A549 (cell line): ENCODE measurements around the gene PRKAG3. TPM values are rescaled to one million over a fixed set of nuclear protein-coding genes. Genes with fewer than 3 reads are reported as not detected.

Experiments used
- ATAC-seq, 2 experiments: fragments of 200-7000 bp in 1 of 2; fragments of >200 bp in 1 of 2; cut with Nextera tagmentation in 1 of 2; cut with Tn5 transposase in 1 of 2; 3 replicates each; pipeline versions ENCODE4 v1.8.0 to v1.9.1; 2018 to 2020; ENCODE audit warnings: mild to moderate bottlenecking in 1 of 2, moderate library complexity in 1 of 2
- CTCF ChIA-PET: fragments of 300-600 bp; sonication (Branson Sonifier 250); formaldehyde crosslinking; extraction: SDS; loops from one replicate; lab custom pipeline; 2021; ENCODE audit warnings: antibody characterized with exemption, inconsistent platforms; lab: Yijun Ruan, JAX
- POLR2A ChIA-PET: fragments of 350-600 bp; formaldehyde crosslinking; extraction: SDS; loops from one replicate; lab custom pipeline; 2021; ENCODE audit warnings: antibody characterized with exemption, inconsistent platforms; lab: Yijun Ruan, JAX
- DNase-seq, 2 experiments: peaks; one replicate each; pipeline versions ENCODE4 v3.0.0 to v3.0.0-alpha.2; 2011 to 2016; ENCODE audit warnings: low read depth in 1 of 2, low spot score in 1 of 2
- FAIRE-seq: peaks from 2 replicates; lab custom pipeline; 2011; peaks lifted over from hg19 to GRCh38; lab: Jason Lieb, UNC
- H3K27ac ChIP-seq, 2 experiments: fragments of >200 bp; sonication (Bioruptor Twin); formaldehyde crosslinking; 3 replicates each; pipeline ENCODE4 v1.5.1; 2016 to 2017
- H3K4me1 ChIP-seq: fragments of >200 bp; sonication (Bioruptor Twin); formaldehyde crosslinking; 3 replicates; pipeline ENCODE4 v1.6.1; 2016
- H3K4me2 ChIP-seq: fragments of >200 bp; sonication (Bioruptor Twin); formaldehyde crosslinking; 3 replicates; pipeline ENCODE4 v1.6.1; 2016
- H3K4me3 ChIP-seq: fragments of >200 bp; sonication (Bioruptor Twin); formaldehyde crosslinking; 3 replicates; pipeline ENCODE4 v1.5.1; 2016
- H3K9me3 ChIP-seq: fragments of >200 bp; sonication (Bioruptor Twin); formaldehyde crosslinking; 3 replicates; pipeline ENCODE4 v1.6.1; 2016
- ATOH8 ChIP-seq: fragments of 250-450 bp; sonication (Bioruptor Pico); IDR thresholded peaks from 2 replicates; pipeline ENCODE4 v1.5.0; 2020; ENCODE audit warnings: low read depth, mild to moderate bottlenecking, moderate library complexity
- BHLHE40 ChIP-seq: IDR thresholded peaks from 2 replicates; pipeline ENCODE4 v1.6.1; 2012; ENCODE audit warnings: low read depth, low read length, inconsistent platforms
- CBX2 ChIP-seq: fragments of 200-600 bp; sonication (generic); IDR thresholded peaks from 2 replicates; pipeline ENCODE4 v1.6.1; 2016; ENCODE audit warnings: low read depth, mild to moderate bottlenecking, borderline replicate concordance
- CEBPB ChIP-seq, 2 experiments: fragments of >200 bp in 1 of 2; sonication (Bioruptor Twin) in 1 of 2; formaldehyde crosslinking in 1 of 2; IDR thresholded peaks; 2 replicates each; pipeline ENCODE4 v1.6.1; 2012 to 2016
- CHD2 ChIP-seq: fragments of 150-350 bp; IDR thresholded peaks from 2 replicates; pipeline ENCODE4 v1.6.1; 2014; ENCODE audit warnings: low read length; ENCODE audit not compliant: partially characterized antibody
- CHD4 ChIP-seq: fragments of 200-600 bp; sonication (generic); IDR thresholded peaks from 2 replicates; pipeline ENCODE4 v1.6.1; 2016; ENCODE audit warnings: antibody characterized with exemption, mild to moderate bottlenecking, borderline replicate concordance
- EHF ChIP-seq: fragments of 250-450 bp; sonication (Bioruptor Pico); IDR thresholded peaks from 2 replicates; pipeline ENCODE4 v1.5.0; 2020; ENCODE audit warnings: mild to moderate bottlenecking
- EHMT2 ChIP-seq: fragments of 200-600 bp; sonication (generic); IDR thresholded peaks from 2 replicates; pipeline ENCODE4 v1.6.1; 2016; ENCODE audit warnings: antibody characterized with exemption, low read depth, mild to moderate bottlenecking, moderate library complexity
- ESRRA ChIP-seq: fragments of 150-350 bp; IDR thresholded peaks from 2 replicates; pipeline ENCODE4 v1.6.1; 2014; ENCODE audit warnings: mild to moderate bottlenecking, low read length, borderline replicate concordance
- FOSB ChIP-seq: fragments of 250-450 bp; sonication (Bioruptor Pico); IDR thresholded peaks from 2 replicates; pipeline ENCODE4 v1.5.0; 2020; ENCODE audit warnings: mild to moderate bottlenecking, moderate library complexity
- FOXS1 ChIP-seq: fragments of 250-450 bp; sonication (Bioruptor Pico); IDR thresholded peaks from 2 replicates; pipeline ENCODE4 v1.5.0; 2020; ENCODE audit warnings: mild to moderate bottlenecking, moderate library complexity
- HMGXB4 ChIP-seq: fragments of 250-450 bp; sonication (Bioruptor Pico); IDR thresholded peaks from 2 replicates; pipeline ENCODE4 v1.5.0; 2021; ENCODE audit warnings: mild to moderate bottlenecking, moderate library complexity, borderline replicate concordance
- HOXB13 ChIP-seq: fragments of 250-450 bp; sonication (Bioruptor Pico); IDR thresholded peaks from 2 replicates; pipeline ENCODE4 v1.5.0; 2020; ENCODE audit warnings: low read depth, mild to moderate bottlenecking, moderate library complexity
- HOXB5 ChIP-seq: fragments of 250-450 bp; sonication (Bioruptor Pico); IDR thresholded peaks from 2 replicates; pipeline ENCODE4 v1.5.0; 2020; ENCODE audit warnings: mild to moderate bottlenecking, moderate library complexity
- JUN ChIP-seq, 2 experiments: fragments of >200 bp; sonication (Bioruptor Twin); formaldehyde crosslinking; IDR thresholded peaks; 2 replicates in 1 of 2; 3 replicates in 1 of 2; pipeline ENCODE4 v1.6.1; 2016 to 2017
- JUNB ChIP-seq: fragments of >200 bp; sonication (Bioruptor Twin); formaldehyde crosslinking; IDR thresholded peaks from 2 replicates; pipeline ENCODE4 v1.6.1; 2016
- KDM1A ChIP-seq: fragments of 200-600 bp; sonication (generic); IDR thresholded peaks from 2 replicates; pipeline ENCODE4 v1.6.1; 2016; ENCODE audit warnings: low read depth, mild to moderate bottlenecking
- KDM5A ChIP-seq: fragments of 200-600 bp; sonication (generic); IDR thresholded peaks from 2 replicates; pipeline ENCODE4 v1.6.1; 2016; ENCODE audit warnings: antibody characterized with exemption, mild to moderate bottlenecking
- MAX ChIP-seq: IDR thresholded peaks from 2 replicates; pipeline ENCODE4 v1.6.1; 2012
- PBX3 ChIP-seq: IDR thresholded peaks from 2 replicates; pipeline ENCODE4 v1.6.1; 2012
- PHF8 ChIP-seq: fragments of 200-600 bp; sonication (generic); IDR thresholded peaks from 2 replicates; pipeline ENCODE4 v1.6.1; 2016; ENCODE audit warnings: low read depth, mild to moderate bottlenecking, antibody characterized with exemption, moderate library complexity, borderline replicate concordance
- POLR2A ChIP-seq: IDR thresholded peaks from 2 replicates; pipeline ENCODE4 v1.6.1; 2012; ENCODE audit warnings: mild to moderate bottlenecking, low read length
- RAD21 ChIP-seq, 2 experiments: fragments of >200 bp in 1 of 2; sonication (Bioruptor Twin) in 1 of 2; formaldehyde crosslinking in 1 of 2; IDR thresholded peaks in 1 of 2; conservative IDR thresholded peaks in 1 of 2; 2 replicates in 1 of 2; 3 replicates in 1 of 2; pipeline ENCODE4 v1.6.1; 2012 to 2018; ENCODE audit warnings: inconsistent platforms in 1 of 2
- RCOR1 ChIP-seq: fragments of 150-350 bp; IDR thresholded peaks from 2 replicates; pipeline ENCODE4 v1.6.1; 2014; ENCODE audit warnings: antibody characterized with exemption, low read length, low read depth
- RFX5 ChIP-seq: fragments of 450-650 bp; IDR thresholded peaks from 2 replicates; pipeline ENCODE4 v1.7.1; 2014; ENCODE audit warnings: antibody characterized with exemption, mild to moderate bottlenecking, moderate library complexity
- SMC3 ChIP-seq: fragments of >200 bp; sonication (Bioruptor Twin); formaldehyde crosslinking; IDR thresholded peaks from 3 replicates; pipeline ENCODE4 v1.6.1; 2018; ENCODE audit warnings: inconsistent platforms
- ZC3H11A ChIP-seq: fragments of 450-650 bp; IDR thresholded peaks from 2 replicates; pipeline ENCODE4 v1.6.1; 2014; ENCODE audit warnings: antibody characterized with exemption, mild to moderate bottlenecking
- ZFP36 ChIP-seq: fragments of 450-650 bp; IDR thresholded peaks from 2 replicates; pipeline ENCODE4 v1.6.1; 2014; ENCODE audit warnings: borderline replicate concordance; ENCODE audit not compliant: partially characterized antibody
- ZNF302 ChIP-seq: fragments of 250-450 bp; sonication (Bioruptor Pico); IDR thresholded peaks from 2 replicates; pipeline ENCODE4 v1.9.0; 2021; ENCODE audit warnings: inconsistent platforms, mild to moderate bottlenecking, moderate library complexity
- WGBS: methylation state at CpG from one replicate; pipeline ENCODE4 v1.1.6; 2017; ENCODE audit errors: missing lambda C conversion rate; 5-methylcytosine and 5-hydroxymethylcytosine counted together
- polyA plus RNA-seq, 4 experiments: library from polyadenylated mRNA; depleted of rRNA in 3 of 4; stranded (reverse); fragments of >200 nt; fragmentation: RNase III in 1 of 4; extraction: RNeasy Plus Mini Kit Qiagen cat#74134 plus additional on column Dnase treatment in 1 of 4; gene quantifications; 2 replicates in 3 of 4; 3 replicates in 1 of 4; pipeline ENCODE4 v1.2.3, GENCODE V29; 2011 to 2017
- TF ChIP-seq, protein P1 (sequence below): fragments of >200 bp; sonication (Bioruptor Twin); formaldehyde crosslinking; IDR thresholded peaks from 2 replicates; pipeline ENCODE4 v1.6.1; 2016
- TF ChIP-seq, protein P2 (sequence below): IDR thresholded peaks from 2 replicates; pipeline ENCODE4 v1.6.1; 2012; ENCODE audit warnings: low read depth, borderline replicate concordance

Gene PRKAG3
- polyA plus RNA-seq, 2 of the 4 experiments (the other 2 are of a cell fraction): not detected

DNA sequence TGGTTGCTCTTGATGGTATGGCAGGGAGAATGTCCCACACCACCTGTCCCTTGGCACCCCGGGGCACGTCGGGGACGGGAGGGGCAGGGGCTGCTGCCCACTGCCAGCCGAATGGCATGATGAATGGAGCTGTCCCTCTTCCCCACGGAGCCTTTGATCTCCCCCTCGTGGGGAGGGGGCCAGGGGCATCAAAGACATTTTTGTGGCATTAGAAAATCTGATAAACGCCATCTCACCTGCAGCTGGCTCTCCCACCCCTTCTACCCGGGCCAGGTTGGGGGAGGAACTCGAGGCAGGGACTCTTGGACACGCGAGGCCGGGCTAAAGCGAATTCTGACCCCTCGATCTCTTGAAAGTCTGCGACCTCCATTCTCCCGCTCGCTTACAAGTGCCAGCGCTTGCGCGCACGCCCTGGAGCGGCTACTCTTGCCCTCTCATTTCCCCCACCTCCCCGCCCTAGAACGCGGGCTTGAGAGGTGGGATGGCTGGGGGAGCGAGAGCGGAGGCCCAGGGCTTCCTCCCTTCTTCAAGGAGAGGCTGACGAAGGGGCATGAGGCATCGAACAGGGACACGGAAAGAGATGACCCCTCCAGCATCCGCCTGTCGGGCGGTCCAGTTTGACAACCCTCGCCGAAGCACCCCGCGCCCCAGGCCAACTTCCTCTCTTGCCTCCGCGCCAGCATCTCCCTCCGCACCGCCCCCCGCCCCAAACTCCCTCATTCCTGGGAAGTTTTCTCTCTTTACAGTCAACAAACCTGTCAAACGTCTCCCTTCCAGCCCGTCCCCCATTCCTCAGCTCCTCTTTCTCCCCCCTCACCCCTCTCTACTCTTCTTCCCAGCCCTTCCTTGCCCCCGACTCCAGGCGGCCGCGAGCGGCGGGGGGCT, 27.3 kb upstream of the PRKAG3 start:
- DNase-seq (no peak), ATAC-seq (no peak)
- H3K27ac ChIP-seq: peak overlapping the region; percentile 45 to 81; a peak in 4 of 6 replicates
- CTCF ChIA-PET: interaction anchor here (0.5 to 8.0 kb wide), 9 partner anchors 11 to 601 kb away, joined by 3 to 70 read pairs (median 5); no protein-coding TSS in a partner anchor
- H3K9me3 ChIP-seq: no peaks in the 10 kb centered on the region
- H3K4me3 ChIP-seq: peak overlapping the region; percentile 64
- WGBS: 71% methylated on average over 46 of the region's 51 CpGs
- H3K4me1 ChIP-seq: peaks cover 37% of the 10 kb centered on the region
- TF ChIP-seq HMGXB4: no peak
- TF ChIP-seq EHMT2: no peak
- TF ChIP-seq KDM5A: no peak
- TF ChIP-seq, protein P1, sequence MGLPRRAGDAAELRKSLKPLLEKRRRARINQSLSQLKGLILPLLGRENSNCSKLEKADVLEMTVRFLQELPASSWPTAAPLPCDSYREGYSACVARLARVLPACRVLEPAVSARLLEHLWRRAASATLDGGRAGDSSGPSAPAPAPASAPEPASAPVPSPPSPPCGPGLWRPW: no peak
- TF ChIP-seq KDM1A: no peak
- no peak for TF ChIP-seq MAX
- TF ChIP-seq CHD4: no peak
- TF ChIP-seq RAD21 (conservative IDR thresholded peaks at IDR 0.05 in 1 of 2, IDR thresholded peaks at IDR 0.05 in 1 of 2): no peak
- TF ChIP-seq EHF (CRISPR knock-in tag): no peak
- TF ChIP-seq POLR2A: no peak
- no peak for TF ChIP-seq CEBPB (IDR thresholded peaks at IDR 0.05)
- TF ChIP-seq JUNB: no peak
- no peak for TF ChIP-seq ZNF302
- no peak for TF ChIP-seq FOXS1 (CRISPR knock-in tag)
- TF ChIP-seq CHD2: no peak
- TF ChIP-seq, all 56 proteins: peak for 0
- POLR2A ChIA-PET: no interaction called here
- H3K4me2 ChIP-seq: peak overlapping the region; percentile 100
- FAIRE-seq: no peak

DNA sequence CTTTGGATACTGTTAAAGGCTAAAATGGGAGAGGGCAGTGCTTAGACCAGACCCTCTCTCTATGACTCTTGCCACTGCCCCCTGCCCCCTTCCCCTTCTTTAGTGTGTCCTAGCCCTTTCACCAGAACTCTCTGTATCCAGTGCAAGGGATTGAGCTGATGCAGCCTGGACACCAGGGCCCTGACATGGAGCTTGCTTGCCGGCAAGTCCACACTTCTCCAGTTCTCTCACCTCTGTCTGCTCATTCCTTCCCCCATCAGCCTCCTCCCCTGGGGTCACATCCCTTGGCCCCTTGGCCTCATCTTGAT, 26.5 kb upstream of the PRKAG3 start:
- no peak for FAIRE-seq
- Histone ChIP-seq H3K4me3 (no peak overlapping the region), H3K4me2 (peak overlapping the region; percentile 100), H3K27ac (peak overlapping the region; percentile 1 to 81; a peak in 3 of 6 replicates), H3K9me3 (no peaks in the 10 kb centered on the region), H3K4me1 (peaks cover 45% of the 10 kb centered on the region)
- ChIA-PET CTCF (interaction anchor here (0.5 to 8.0 kb wide), 8 partner anchors 10 to 600 kb away, joined by 3 to 70 read pairs (median 4); no protein-coding TSS in a partner anchor), POLR2A (no interaction called here)
- TF ChIP-seq FOSB (CRISPR knock-in tag) (no peak), JUN (IDR thresholded peaks at IDR 0.05) (no peak), PBX3 (no peak), CBX2 (no peak), ESRRA (no peak), RFX5 (no peak), ZFP36 (no peak), HOXB13 (CRISPR knock-in tag) (no peak), KDM1A (no peak), BHLHE40 (no peak), HOXB5 (CRISPR knock-in tag) (no peak), PHF8 (no peak), SMC3 (no peak), HMGXB4 (no peak), ZC3H11A (no peak), EHF (CRISPR knock-in tag) (no peak), ATOH8 (CRISPR knock-in tag) (no peak), RCOR1 (no peak)
- TF ChIP-seq, protein P2, sequence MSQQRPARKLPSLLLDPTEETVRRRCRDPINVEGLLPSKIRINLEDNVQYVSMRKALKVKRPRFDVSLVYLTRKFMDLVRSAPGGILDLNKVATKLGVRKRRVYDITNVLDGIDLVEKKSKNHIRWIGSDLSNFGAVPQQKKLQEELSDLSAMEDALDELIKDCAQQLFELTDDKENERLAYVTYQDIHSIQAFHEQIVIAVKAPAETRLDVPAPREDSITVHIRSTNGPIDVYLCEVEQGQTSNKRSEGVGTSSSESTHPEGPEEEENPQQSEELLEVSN: no peak
- no peak for DNase-seq
- 31% methylated on average over 1 of the region's 1 CpG for WGBS
- peak in 1 of 2 experiments; percentile 44; a peak in 3 of 6 replicates for ATAC-seq
